Endothelial cell of umbilical vein (primary cell): ENCODE measurements around the gene NUDT15.

Experiments used
- CTCF ChIP-seq, 2 donors: IDR thresholded peaks; 1 replicate in 1 of 2; 2 replicates in 1 of 2; pipeline ENCODE4 v1.5.1; 2011; ENCODE audit warnings: low read length in 2 of 2, mild to moderate bottlenecking in 2 of 2, moderate library complexity in 2 of 2, control low read depth in 1 of 2, inconsistent platforms in 1 of 2, low read depth in 1 of 2; ENCODE audit not compliant: insufficient read depth in 1 of 2; ENCODE audit errors: extremely low read depth in 1 of 2
- JUN ChIP-seq: IDR thresholded peaks from 2 replicates; pipeline ENCODE4 v1.6.1; 2011; ENCODE audit warnings: borderline replicate concordance, low read depth; ENCODE audit not compliant: insufficient read length, insufficient read depth
- POLR2AphosphoS5 ChIP-seq: IDR thresholded peaks from 2 replicates; pipeline ENCODE4 v1.6.1; 2012; ENCODE audit warnings: low read depth, mild to moderate bottlenecking, control low read depth, low read length, moderate library complexity; ENCODE audit not compliant: insufficient read depth

GRCh38 chr13:48078251-48078656 is 40.7 kb downstream of the NUDT15 start:
- TF ChIP-seq CTCF (IDR thresholded peaks at IDR 0.05; ENCODE audit: extremely low read depth in 1 of 2, insufficient read depth in 1 of 2, low read depth in 1 of 2, low read length in 2 of 2) (peak in 1 of 2 donors; percentile 23), POLR2AphosphoS5 (no peak), JUN (no peak)
